Activated CD8-positive, alpha-beta T cell treated with anti-CD3 and anti-CD28 coated beads for 36 hours (primary cell): ENCODE results near the gene PARD3. TPM values are rescaled to one million over a fixed set of nuclear protein-coding genes. Genes with fewer than 3 reads are reported as not detected.

ENCODE experiments used
- ATAC-seq: fragments of 200-7000 bp; cut with Tn5 transposase; one replicate; pipeline ENCODE4 v1.10.0; 2021; ENCODE audit warnings: mild to moderate bottlenecking, moderate library complexity
- CTCF ChIA-PET: fragments of 350-600 bp; sonication (Branson Sonifier 250); formaldehyde crosslinking; loops from one replicate; lab custom pipeline; 2021; ENCODE audit warnings: antibody characterized with exemption; lab: Charles Lee
- POLR2A ChIA-PET: fragments of 350-600 bp; sonication (Branson Sonifier 250); formaldehyde crosslinking; loops from one replicate; lab custom pipeline; 2021; ENCODE audit warnings: antibody characterized with exemption; lab: Charles Lee
- DNase-seq: peaks from one replicate; pipeline ENCODE4 v3.0.0-alpha.2; 2020
- H3K27ac Mint-ChIP-seq: one replicate; pipeline ENCODE4 v1.8.0; 2021; ENCODE audit warnings: mild to moderate bottlenecking, mixed read lengths
- H3K27me3 Mint-ChIP-seq: one replicate; pipeline ENCODE4 v1.8.0; 2021; ENCODE audit warnings: mixed read lengths
- H3K36me3 Mint-ChIP-seq: one replicate; pipeline ENCODE4 v1.8.0; 2021; ENCODE audit warnings: low read depth, mixed read lengths
- H3K4me1 Mint-ChIP-seq: one replicate; pipeline ENCODE4 v1.8.0; 2021; ENCODE audit warnings: low read depth, mixed read lengths
- H3K4me3 Mint-ChIP-seq: one replicate; pipeline ENCODE4 v1.8.0; 2021; ENCODE audit warnings: mild to moderate bottlenecking, moderate library complexity, mixed read lengths
- H3K9me3 Mint-ChIP-seq: one replicate; pipeline ENCODE4 v1.8.0; 2021; ENCODE audit warnings: mixed read lengths
- CTCF ChIP-seq: fragments of 200-600 bp; IDR thresholded peaks from one replicate; pipeline ENCODE4 v1.8.0; 2022; ENCODE audit warnings: antibody characterized with exemption, mild to moderate bottlenecking
- intact Hi-C: fragments of 100-400 bp; cut with micrococcal nuclease; formaldehyde crosslinking; loops from one replicate; pipeline ENCODE4 v1.10.0; 2022
- total RNA-seq, 2 experiments: library from RNA; stranded (reverse); gene quantifications; one replicate each; pipeline ENCODE4 v1.2.3, GENCODE V29; 2021

Gene PARD3
- total RNA-seq, 2 experiments from 2014 or later: 1.6 to 2.0 TPM

GRCh38 chr10:34137955-34138354, 677.1 kb downstream of the PARD3 start:
- intact Hi-C loops: no loop called here
- TF ChIP-seq CTCF: no peak
- DNase-seq: no peak
- Mint-ChIP-seq H3K9me3 (no peaks in the 10 kb centered on the region), H3K27me3 (no peaks in the 10 kb centered on the region), H3K27ac (no peak overlapping the region), H3K4me3 (no peak overlapping the region), H3K36me3 (no peaks in the 10 kb centered on the region), H3K4me1 (peaks cover 3% of the 10 kb centered on the region)
- POLR2A ChIA-PET: no interaction called here
- no peak for ATAC-seq
- CTCF ChIA-PET: no interaction called here

GRCh38 chr10:34137201-34137600, 677.9 kb downstream of the PARD3 start:
- peaks cover 3% of the 10 kb centered on the region for H3K4me1 Mint-ChIP-seq
- no peak overlapping the region for H3K27ac Mint-ChIP-seq
- ChIA-PET CTCF (no interaction called here), POLR2A (no interaction called here)
- DNase-seq: no peak
- H3K9me3 Mint-ChIP-seq: no peaks in the 10 kb centered on the region
- H3K36me3 Mint-ChIP-seq: no peaks in the 10 kb centered on the region
- no peaks in the 10 kb centered on the region for H3K27me3 Mint-ChIP-seq
- H3K4me3 Mint-ChIP-seq: no peak overlapping the region
- no peak for TF ChIP-seq CTCF
- intact Hi-C loops: no loop called here
- ATAC-seq: no peak

- intact Hi-C loops: no loop called here
- no peak overlapping the region for H3K4me3 Mint-ChIP-seq
- H3K9me3 Mint-ChIP-seq: no peaks in the 10 kb centered on the region
- CTCF ChIA-PET: no interaction called here
- ATAC-seq: no peak
- no peaks in the 10 kb centered on the region for H3K27me3 Mint-ChIP-seq
- H3K36me3 Mint-ChIP-seq: no peaks in the 10 kb centered on the region
- POLR2A ChIA-PET: no interaction called here
- peaks cover 3% of the 10 kb centered on the region for H3K4me1 Mint-ChIP-seq
- no peak for TF ChIP-seq CTCF
- no peak overlapping the region for H3K27ac Mint-ChIP-seq
- DNase-seq: no peak
Observed at GRCh38 chr10:34135515-34135914, 679.6 kb downstream of the PARD3 start.

GRCh38 chr10:34134602-34135001, 680.5 kb downstream of the PARD3 start:
- ChIA-PET CTCF (no interaction called here), POLR2A (no interaction called here)
- no peak for ATAC-seq
- H3K27me3 Mint-ChIP-seq: no peaks in the 10 kb centered on the region
- H3K4me3 Mint-ChIP-seq: no peak overlapping the region
- H3K4me1 Mint-ChIP-seq: peaks cover 3% of the 10 kb centered on the region
- intact Hi-C loops: no loop called here
- no peaks in the 10 kb centered on the region for H3K9me3 Mint-ChIP-seq
- H3K27ac Mint-ChIP-seq: no peak overlapping the region
- no peak for DNase-seq
- no peak for TF ChIP-seq CTCF
- no peaks in the 10 kb centered on the region for H3K36me3 Mint-ChIP-seq

GRCh38 chr10:34133406-34133805, 681.7 kb downstream of the PARD3 start:
- H3K27ac Mint-ChIP-seq: no peak overlapping the region
- no peaks in the 10 kb centered on the region for H3K9me3 Mint-ChIP-seq
- TF ChIP-seq CTCF: no peak
- H3K4me1 Mint-ChIP-seq: peaks cover 3% of the 10 kb centered on the region
- no peaks in the 10 kb centered on the region for H3K27me3 Mint-ChIP-seq
- no peak overlapping the region for H3K4me3 Mint-ChIP-seq
- intact Hi-C loops: no loop called here
- no peak for DNase-seq
- no peaks in the 10 kb centered on the region for H3K36me3 Mint-ChIP-seq
- ChIA-PET CTCF (no interaction called here), POLR2A (no interaction called here)
- ATAC-seq: no peak
